Gastroesophageal sphincter (tissue), 3 donors: ENCODE measurements around the gene LILRA5.

ENCODE experiments used
- EP300 ChIP-seq: sonication (generic); formaldehyde crosslinking; IDR thresholded peaks from one replicate; pipeline ENCODE4 v1.6.1; 2017; ENCODE audit warnings: antibody characterized with exemption, mild to moderate bottlenecking
- POLR2A ChIP-seq, 2 donors: fragments of 450-650 bp; IDR thresholded peaks; one replicate each; pipeline ENCODE4 v1.6.1; 2017; ENCODE audit warnings: antibody characterized with exemption in 2 of 2, mild to moderate bottlenecking in 2 of 2, moderate library complexity in 1 of 2
- POLR2AphosphoS5 ChIP-seq: sonication (generic); formaldehyde crosslinking; IDR thresholded peaks from one replicate; pipeline ENCODE4 v1.6.1; 2017; ENCODE audit warnings: antibody characterized with exemption
- TF ChIP-seq, protein P1 (sequence below), 4 experiments: fragments of 200-600 bp in 2 of 4; fragments of 450-650 bp in 2 of 4; sonication (generic) in 1 of 4; IDR thresholded peaks; one replicate each; pipeline ENCODE4 v1.5.1; 2017 to 2019; ENCODE audit warnings: antibody characterized with exemption in 4 of 4, mild to moderate bottlenecking in 2 of 4, moderate library complexity in 2 of 4

DNA sequence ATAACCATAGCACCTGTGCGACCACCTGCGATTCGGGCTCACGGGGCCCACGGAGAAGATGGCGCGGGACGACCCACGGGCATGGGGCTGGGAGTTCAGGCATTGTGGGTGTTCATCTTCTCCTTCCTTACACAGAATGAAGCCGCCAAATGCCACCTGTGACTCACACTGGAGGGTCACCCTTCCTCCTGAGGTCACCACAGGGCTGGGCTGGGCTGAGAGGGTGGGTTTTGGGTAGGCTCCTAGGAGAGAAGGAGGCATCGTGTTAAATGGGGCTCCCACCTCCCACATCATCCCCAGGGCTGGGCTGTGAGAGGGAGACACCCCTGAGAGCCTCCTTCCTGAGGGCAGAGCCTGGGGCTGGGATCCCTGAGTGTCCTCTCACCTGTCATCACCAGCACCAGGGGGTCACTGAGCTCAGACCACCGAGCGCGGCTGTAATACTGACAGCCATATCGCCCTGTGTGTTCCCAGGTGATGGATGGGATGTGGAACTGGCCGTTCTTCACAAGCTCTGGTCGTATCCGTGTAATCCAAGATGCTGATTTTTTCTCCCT, 33.5 kb downstream of the LILRA5 start:
- TF ChIP-seq, protein P1, sequence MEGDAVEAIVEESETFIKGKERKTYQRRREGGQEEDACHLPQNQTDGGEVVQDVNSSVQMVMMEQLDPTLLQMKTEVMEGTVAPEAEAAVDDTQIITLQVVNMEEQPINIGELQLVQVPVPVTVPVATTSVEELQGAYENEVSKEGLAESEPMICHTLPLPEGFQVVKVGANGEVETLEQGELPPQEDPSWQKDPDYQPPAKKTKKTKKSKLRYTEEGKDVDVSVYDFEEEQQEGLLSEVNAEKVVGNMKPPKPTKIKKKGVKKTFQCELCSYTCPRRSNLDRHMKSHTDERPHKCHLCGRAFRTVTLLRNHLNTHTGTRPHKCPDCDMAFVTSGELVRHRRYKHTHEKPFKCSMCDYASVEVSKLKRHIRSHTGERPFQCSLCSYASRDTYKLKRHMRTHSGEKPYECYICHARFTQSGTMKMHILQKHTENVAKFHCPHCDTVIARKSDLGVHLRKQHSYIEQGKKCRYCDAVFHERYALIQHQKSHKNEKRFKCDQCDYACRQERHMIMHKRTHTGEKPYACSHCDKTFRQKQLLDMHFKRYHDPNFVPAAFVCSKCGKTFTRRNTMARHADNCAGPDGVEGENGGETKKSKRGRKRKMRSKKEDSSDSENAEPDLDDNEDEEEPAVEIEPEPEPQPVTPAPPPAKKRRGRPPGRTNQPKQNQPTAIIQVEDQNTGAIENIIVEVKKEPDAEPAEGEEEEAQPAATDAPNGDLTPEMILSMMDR (IDR thresholded peaks at IDR 0.05), result no peak
- no peak for TF ChIP-seq POLR2A (IDR thresholded peaks at IDR 0.05)
- no peak for TF ChIP-seq EP300
- TF ChIP-seq POLR2AphosphoS5, result no peak
